IMR-90 (cell line): ENCODE data around the gene GLG1. TPM values are rescaled to one million over a fixed set of nuclear protein-coding genes. Genes with fewer than 3 reads are reported as not detected.

ENCODE experiments used
- ATAC-seq: fragments of 200-7000 bp; cut with Tn5 transposase; 2 replicates; pipeline ENCODE4 v1.9.1; 2020; ENCODE audit warnings: low read depth, mild to moderate bottlenecking, moderate library complexity
- BruUV-seq: library from RNA; stranded (reverse); fragments of 400-500 nt; replicated peaks from 2 replicates; lab custom pipeline; 2021; lab: Mats Ljungman, UMichigan
- CTCF ChIA-PET: fragments of 300-600 bp; formaldehyde crosslinking; extraction: SDS; loops from one replicate; lab custom pipeline; 2021; ENCODE audit warnings: antibody characterized with exemption; lab: Yijun Ruan, JAX
- POLR2A ChIA-PET: fragments of 300-600 bp; sonication (Branson Sonifier 250); formaldehyde crosslinking; loops from one replicate; lab custom pipeline; 2022; ENCODE audit warnings: antibody characterized with exemption; ENCODE audit not compliant: unreplicated experiment; lab: Charles Lee
- DNase-seq: peaks from one replicate; pipeline ENCODE4 v3.0.0; 2013
- H2AFZ ChIP-seq: replicated peaks from 2 replicates; pipeline ENCODE3; 2013; ENCODE audit warnings: low read length, mild to moderate bottlenecking; ENCODE audit not compliant: poor library complexity
- H2AK5ac ChIP-seq: 2 replicates; pipeline ENCODE4 v1.6.1; 2013; ENCODE audit warnings: low read depth, low read length, inconsistent platforms
- H2AK9ac ChIP-seq: replicated peaks from 2 replicates; pipeline ENCODE3; 2013; ENCODE audit warnings: mild to moderate bottlenecking, low read depth, low read length, moderate library complexity; ENCODE audit not compliant: poor library complexity
- H2BK120ac ChIP-seq: 2 replicates; pipeline ENCODE4 v1.6.1; 2013; ENCODE audit warnings: low read depth, low read length, inconsistent platforms
- H2BK15ac ChIP-seq: 3 replicates; pipeline ENCODE4 v1.6.1; 2013; ENCODE audit warnings: low read depth, low read length, inconsistent platforms
- H2BK20ac ChIP-seq: 2 replicates; pipeline ENCODE4 v1.6.1; 2013; ENCODE audit warnings: low read depth, mild to moderate bottlenecking, inconsistent platforms, low read length, moderate library complexity
- H2BK5ac ChIP-seq: 2 replicates; pipeline ENCODE4 v1.6.1; 2013; ENCODE audit warnings: mild to moderate bottlenecking, low read depth, low read length, inconsistent platforms; ENCODE audit not compliant: poor library complexity, severe bottlenecking
- H3K14ac ChIP-seq: replicated peaks from 2 replicates; pipeline ENCODE4 v1.6.1; 2013; ENCODE audit warnings: low read depth, low read length, inconsistent platforms
- H3K18ac ChIP-seq: 2 replicates; pipeline ENCODE4 v1.6.1; 2013; ENCODE audit warnings: low read depth, low read length, control low read depth
- H3K23ac ChIP-seq: 2 replicates; pipeline ENCODE4 v1.6.1; 2013; ENCODE audit warnings: low read depth, low read length, inconsistent platforms
- H3K27ac ChIP-seq: 2 replicates; pipeline ENCODE4 v1.5.1; 2013; ENCODE audit warnings: mild to moderate bottlenecking, control low read depth, low read length; ENCODE audit not compliant: insufficient read depth
- H3K27me3 ChIP-seq: 2 replicates; pipeline ENCODE4 v1.6.1; 2013; ENCODE audit warnings: low read length; ENCODE audit not compliant: control insufficient read depth, insufficient read depth
- H3K36me3 ChIP-seq: 2 replicates; pipeline ENCODE4 v1.6.1; 2013; ENCODE audit warnings: low read length, mixed read lengths; ENCODE audit not compliant: control insufficient read depth, insufficient read depth
- H3K4ac ChIP-seq: 2 replicates; pipeline ENCODE4 v1.6.1; 2013; ENCODE audit warnings: low read depth, low read length, inconsistent platforms
- H3K4me1 ChIP-seq: 2 replicates; pipeline ENCODE4 v1.6.1; 2013; ENCODE audit warnings: low read length, mixed read lengths; ENCODE audit not compliant: control insufficient read depth, insufficient read depth
- H3K4me2 ChIP-seq: 2 replicates; pipeline ENCODE4 v1.6.1; 2013; ENCODE audit warnings: low read depth, mild to moderate bottlenecking, control low read depth, low read length, moderate library complexity
- H3K4me3 ChIP-seq: 2 replicates; pipeline ENCODE4 v1.5.1; 2013; ENCODE audit warnings: low read depth, mild to moderate bottlenecking, control low read depth, low read length, moderate library complexity; ENCODE audit not compliant: insufficient read depth
- H3K56ac ChIP-seq: 2 replicates; pipeline ENCODE4 v1.6.1; 2013; ENCODE audit warnings: low read length, inconsistent platforms; ENCODE audit not compliant: insufficient read depth; ENCODE audit errors: extremely low read depth
- H3K79me1 ChIP-seq, 2 experiments: 2 replicates each; pipeline ENCODE4 v1.6.1; 2013; ENCODE audit warnings: low read length in 2 of 2, inconsistent platforms in 1 of 2, low read depth in 1 of 2
- H3K9ac ChIP-seq: 2 replicates; pipeline ENCODE4 v1.6.1; 2013; ENCODE audit warnings: low read depth, low read length, control low read depth
- H3K9me1 ChIP-seq: 2 replicates; pipeline ENCODE4 v1.6.1; 2013; ENCODE audit warnings: low read length, inconsistent platforms; ENCODE audit not compliant: insufficient read depth
- H3K9me3 ChIP-seq: 2 replicates; pipeline ENCODE4 v1.6.1; 2013; ENCODE audit warnings: low read length; ENCODE audit not compliant: control insufficient read depth, insufficient read depth
- H4K20me1 ChIP-seq: 2 replicates; pipeline ENCODE4 v1.6.1; 2013; ENCODE audit warnings: low read length, inconsistent platforms; ENCODE audit not compliant: insufficient read depth
- H4K5ac ChIP-seq: 2 replicates; pipeline ENCODE4 v1.6.1; 2013; ENCODE audit warnings: mild to moderate bottlenecking, low read depth, low read length, control low read depth
- H4K8ac ChIP-seq, 2 experiments: 2 replicates each; pipeline ENCODE4 v1.6.1; 2013; ENCODE audit warnings: low read depth in 2 of 2, low read length in 2 of 2, control low read depth in 1 of 2, inconsistent platforms in 1 of 2
- H4K91ac ChIP-seq: 2 replicates; pipeline ENCODE4 v1.6.1; 2013; ENCODE audit warnings: low read depth, low read length, inconsistent platforms; ENCODE audit not compliant: insufficient read depth
- BHLHE40 ChIP-seq: fragments of 150-350 bp; IDR thresholded peaks from 2 replicates; pipeline ENCODE4 v1.6.1; 2016; ENCODE audit warnings: mild to moderate bottlenecking, low read depth, low read length
- CEBPB ChIP-seq: IDR thresholded peaks from 2 replicates; pipeline ENCODE4 v1.6.1; 2012; ENCODE audit warnings: low read depth, low read length, improper control_type of control experiment
- FOS ChIP-seq: fragments of 150-350 bp; IDR thresholded peaks from 2 replicates; pipeline ENCODE4 v1.6.1; 2016; ENCODE audit warnings: low read depth, low read length
- MAFK ChIP-seq: IDR thresholded peaks from 2 replicates; pipeline ENCODE4 v1.6.1; 2012; ENCODE audit warnings: low read depth, low read length, improper control_type of control experiment
- MAZ ChIP-seq: IDR thresholded peaks from 2 replicates; pipeline ENCODE4 v1.6.1; 2012; ENCODE audit warnings: low read depth, mild to moderate bottlenecking, low read length, improper control_type of control experiment, moderate library complexity, borderline replicate concordance
- MXI1 ChIP-seq: IDR thresholded peaks from 2 replicates; pipeline ENCODE4 v1.6.1; 2012; ENCODE audit warnings: low read depth, mild to moderate bottlenecking, low read length, moderate library complexity, borderline replicate concordance
- POLR2A ChIP-seq: IDR thresholded peaks from 2 replicates; pipeline ENCODE4 v1.6.1; 2012; ENCODE audit warnings: mild to moderate bottlenecking, low read depth, low read length
- RAD21 ChIP-seq: IDR thresholded peaks from 2 replicates; pipeline ENCODE4 v1.6.1; 2012; ENCODE audit warnings: low read length, improper control_type of control experiment
- RCOR1 ChIP-seq: IDR thresholded peaks from 2 replicates; pipeline ENCODE4 v1.6.1; 2012; ENCODE audit warnings: mild to moderate bottlenecking, low read length, improper control_type of control experiment; ENCODE audit not compliant: insufficient replicate concordance
- WGBS, 2 experiments: methylation state at CpG; one replicate each; pipeline versions ENCODE4 v1.1.5 to v1.1.7; 2013; ENCODE audit warnings: missing lambda C conversion rate in 2 of 2; ENCODE audit not compliant: insufficient read length in 1 of 2; ENCODE audit errors: extremely low coverage in 2 of 2; 5-methylcytosine and 5-hydroxymethylcytosine counted together
- dilution Hi-C: fragments of 300-500 bp; cut with HindIII; formaldehyde crosslinking; loops from one replicate; pipeline ENCODE4 v1.14.3; 2018; ENCODE audit warnings: low sequenced_read_pairs; ENCODE audit not compliant: unreplicated experiment
- in situ Hi-C: fragments of 300-500 bp; cut with MboI; formaldehyde crosslinking; loops from 3 replicates; pipeline ENCODE4 v1.14.3; 2019; ENCODE audit warnings: low sequenced_read_pairs, inconsistent platforms, mixed read lengths
- intact Hi-C: fragments of 100-400 bp; cut with micrococcal nuclease; formaldehyde crosslinking; loops from 2 replicates; pipeline ENCODE4 v1.10.0; 2022
- polyA plus RNA-seq, 3 experiments: library from polyadenylated mRNA; depleted of rRNA; stranded (reverse); fragments of >200 nt; gene quantifications; 2 replicates each; pipeline ENCODE4 v1.2.3, GENCODE V29; 2012; ENCODE audit warnings: low replicate concordance in 1 of 3
- total RNA-seq: library from RNA; depleted of rRNA; stranded (reverse); fragments of >200 nt; gene quantifications from 2 replicates; pipeline ENCODE4 v1.2.3, GENCODE V29; 2012
- TF ChIP-seq, protein P1 (sequence below): conservative IDR thresholded peaks from 2 replicates; pipeline ENCODE4 v1.5.1; 2012; ENCODE audit warnings: mild to moderate bottlenecking, low read depth, low read length, improper control_type of control experiment
- TF ChIP-seq, protein P2 (sequence below): fragments of 150-350 bp; IDR thresholded peaks from 2 replicates; pipeline ENCODE4 v1.6.1; 2016; ENCODE audit warnings: low read depth, mild to moderate bottlenecking, low read length, moderate library complexity, borderline replicate concordance
- TF ChIP-seq, protein P3 (sequence below): fragments of 150-350 bp; IDR thresholded peaks from 2 replicates; pipeline ENCODE4 v1.6.1; 2017; ENCODE audit warnings: mild to moderate bottlenecking, antibody characterized with exemption, low read length, low read depth

The GLG1 gene
- total and polyA plus RNA-seq, 2 of the 4 experiments (the other 2 are of a cell fraction): 91.0 to 107 TPM

DNA sequence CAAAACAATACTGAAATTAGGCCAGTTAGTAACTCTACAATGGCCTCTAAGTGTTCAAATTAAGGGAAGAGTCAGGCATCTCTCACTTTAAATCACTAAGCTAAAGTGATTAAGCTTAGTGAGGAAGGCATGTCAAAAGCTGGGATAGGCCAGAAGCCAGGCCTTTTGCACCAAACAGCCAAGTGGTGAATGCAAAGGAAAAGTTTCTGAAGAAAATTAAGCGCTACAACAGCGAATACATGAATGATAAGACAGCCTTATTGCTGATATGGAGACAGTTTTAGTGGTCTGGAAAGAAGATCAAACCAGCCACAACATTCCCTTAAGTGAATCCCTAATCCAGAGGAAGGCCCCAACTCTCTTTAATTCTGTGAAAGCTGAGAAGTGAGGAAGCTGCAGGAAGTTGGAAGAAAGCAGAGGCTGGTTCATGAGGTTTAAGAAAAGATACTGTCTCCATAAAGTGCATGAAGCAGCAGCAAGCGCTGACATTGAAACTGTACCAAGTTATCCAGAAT, 47.7 kb upstream of the GLG1 start:
- Histone ChIP-seq H3K79me1 (peaks cover 30 to 50% of the 10 kb centered on the region in 2 experiments), H2AK9ac (no peak overlapping the region), H4K5ac (no peak overlapping the region), H4K8ac (no peak overlapping the region), H3K4ac (no peak overlapping the region), H3K36me3 (peaks cover 31% of the 10 kb centered on the region), H3K18ac (no peak overlapping the region), H2BK20ac (no peak overlapping the region), H3K4me1 (peaks cover 2% of the 10 kb centered on the region), H2AK5ac (no peak overlapping the region), H3K27me3 (no peaks in the 10 kb centered on the region), H4K91ac (no peak overlapping the region), H3K23ac (no peak overlapping the region), H3K9ac (no peak overlapping the region), H3K9me1 (peaks cover 4% of the 10 kb centered on the region; the same call in 1 of the 2 replicates), H2AFZ (no peak overlapping the region), H3K4me3 (no peak overlapping the region), H3K56ac (no peak overlapping the region), H2BK15ac (no peak overlapping the region), H3K9me3 (no peaks in the 10 kb centered on the region), H3K4me2 (no peak overlapping the region), H3K27ac (no peak overlapping the region), H3K14ac (no peak overlapping the region), H2BK120ac (no peak overlapping the region), H2BK5ac (no peak overlapping the region), H4K20me1 (peaks cover 32% of the 10 kb centered on the region)
- no TSS peak for BruUV-seq
- ChIA-PET POLR2A (no interaction called here), CTCF (interaction anchor here (0.6 kb wide), 1 partner anchor 207 kb away, joined by 3 read pairs; no protein-coding TSS in a partner anchor)
- no CpG with 5 or more reads among the region's 3 CpGs for WGBS, 2 experiments
- intact Hi-C loops: no loop called here
- ATAC-seq (no peak; the same call in 1 of the 2 replicates), DNase-seq (no peak)
- TF ChIP-seq BHLHE40 (no peak), MAZ (no peak), RCOR1 (no peak), MAFK (no peak), MXI1 (no peak), CEBPB (no peak), RAD21 (no peak), FOS (no peak), POLR2A (no peak)
- TF ChIP-seq, protein P1, sequence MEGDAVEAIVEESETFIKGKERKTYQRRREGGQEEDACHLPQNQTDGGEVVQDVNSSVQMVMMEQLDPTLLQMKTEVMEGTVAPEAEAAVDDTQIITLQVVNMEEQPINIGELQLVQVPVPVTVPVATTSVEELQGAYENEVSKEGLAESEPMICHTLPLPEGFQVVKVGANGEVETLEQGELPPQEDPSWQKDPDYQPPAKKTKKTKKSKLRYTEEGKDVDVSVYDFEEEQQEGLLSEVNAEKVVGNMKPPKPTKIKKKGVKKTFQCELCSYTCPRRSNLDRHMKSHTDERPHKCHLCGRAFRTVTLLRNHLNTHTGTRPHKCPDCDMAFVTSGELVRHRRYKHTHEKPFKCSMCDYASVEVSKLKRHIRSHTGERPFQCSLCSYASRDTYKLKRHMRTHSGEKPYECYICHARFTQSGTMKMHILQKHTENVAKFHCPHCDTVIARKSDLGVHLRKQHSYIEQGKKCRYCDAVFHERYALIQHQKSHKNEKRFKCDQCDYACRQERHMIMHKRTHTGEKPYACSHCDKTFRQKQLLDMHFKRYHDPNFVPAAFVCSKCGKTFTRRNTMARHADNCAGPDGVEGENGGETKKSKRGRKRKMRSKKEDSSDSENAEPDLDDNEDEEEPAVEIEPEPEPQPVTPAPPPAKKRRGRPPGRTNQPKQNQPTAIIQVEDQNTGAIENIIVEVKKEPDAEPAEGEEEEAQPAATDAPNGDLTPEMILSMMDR: no peak
- TF ChIP-seq, protein P2, sequence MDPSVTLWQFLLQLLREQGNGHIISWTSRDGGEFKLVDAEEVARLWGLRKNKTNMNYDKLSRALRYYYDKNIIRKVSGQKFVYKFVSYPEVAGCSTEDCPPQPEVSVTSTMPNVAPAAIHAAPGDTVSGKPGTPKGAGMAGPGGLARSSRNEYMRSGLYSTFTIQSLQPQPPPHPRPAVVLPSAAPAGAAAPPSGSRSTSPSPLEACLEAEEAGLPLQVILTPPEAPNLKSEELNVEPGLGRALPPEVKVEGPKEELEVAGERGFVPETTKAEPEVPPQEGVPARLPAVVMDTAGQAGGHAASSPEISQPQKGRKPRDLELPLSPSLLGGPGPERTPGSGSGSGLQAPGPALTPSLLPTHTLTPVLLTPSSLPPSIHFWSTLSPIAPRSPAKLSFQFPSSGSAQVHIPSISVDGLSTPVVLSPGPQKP: no peak
- TF ChIP-seq, protein P3, sequence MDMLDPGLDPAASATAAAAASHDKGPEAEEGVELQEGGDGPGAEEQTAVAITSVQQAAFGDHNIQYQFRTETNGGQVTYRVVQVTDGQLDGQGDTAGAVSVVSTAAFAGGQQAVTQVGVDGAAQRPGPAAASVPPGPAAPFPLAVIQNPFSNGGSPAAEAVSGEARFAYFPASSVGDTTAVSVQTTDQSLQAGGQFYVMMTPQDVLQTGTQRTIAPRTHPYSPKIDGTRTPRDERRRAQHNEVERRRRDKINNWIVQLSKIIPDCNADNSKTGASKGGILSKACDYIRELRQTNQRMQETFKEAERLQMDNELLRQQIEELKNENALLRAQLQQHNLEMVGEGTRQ: no peak
- in situ Hi-C loops: no loop called here
- dilution Hi-C loops: no loop called here
